ENCODE results near the gene NUP98.

NUP98 gene

GRCh38 chr11:3832816-3833215, 35.5 kb upstream of the NUP98 start:
- peaks cover 78% of the 10 kb centered on the region for H3K4me1 Mint-ChIP-seq
- no peaks in the 10 kb centered on the region for H3K9me3 Mint-ChIP-seq
- peak overlapping the region; percentile 91 for H3K4me3 Mint-ChIP-seq
- no peaks in the 10 kb centered on the region for H3K27me3 Mint-ChIP-seq
- peaks cover 24% of the 10 kb centered on the region for H3K36me3 Mint-ChIP-seq
- peak overlapping the region; percentile 96 for H3K27ac Mint-ChIP-seq

DNA sequence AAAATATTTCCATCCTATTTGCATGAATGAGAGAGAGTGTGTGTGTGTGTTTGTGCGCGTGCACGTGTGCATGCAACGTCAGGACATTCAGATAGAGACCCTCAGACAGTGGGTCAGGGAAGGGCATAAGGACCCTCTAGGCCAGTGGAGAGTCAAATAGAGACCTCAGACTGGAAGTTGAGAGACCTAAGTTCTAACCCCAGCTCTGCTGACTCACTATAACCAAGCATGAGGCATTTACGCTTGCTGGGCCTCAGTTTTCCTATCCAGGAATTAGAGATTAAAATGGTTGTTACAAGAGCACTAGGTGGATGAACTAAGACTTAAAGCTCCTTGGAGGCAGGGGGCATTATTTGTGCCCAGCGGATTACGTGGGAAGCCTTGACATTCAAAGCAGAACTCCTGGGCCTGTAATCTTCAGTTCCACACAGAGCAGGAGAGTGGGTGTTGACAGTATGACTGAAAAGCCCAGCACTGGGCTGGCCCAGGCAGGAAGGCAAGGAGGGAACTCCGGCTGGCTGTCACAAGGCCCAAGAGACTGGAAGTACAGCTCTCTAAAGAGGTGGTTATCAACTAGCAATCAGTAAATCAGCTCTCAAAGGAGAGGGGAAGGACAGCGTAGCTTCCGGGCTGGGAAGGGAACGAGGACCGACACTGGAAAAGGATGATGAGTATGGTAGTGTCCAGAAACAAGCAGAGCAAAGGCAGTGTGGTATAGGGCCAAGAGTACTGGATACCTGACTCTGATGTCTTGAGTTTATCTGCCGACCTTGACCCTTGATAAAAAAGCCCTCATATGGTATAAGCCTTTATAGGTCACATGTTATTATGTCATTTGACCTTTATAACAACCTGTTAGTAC, 34.3 kb upstream of the NUP98 start:
- peak overlapping the region; percentile 92 for H3K27ac Mint-ChIP-seq
- peak overlapping the region; percentile 73 for H3K4me3 Mint-ChIP-seq
- H3K27me3 Mint-ChIP-seq: no peaks in the 10 kb centered on the region
- H3K36me3 Mint-ChIP-seq: peaks cover 25% of the 10 kb centered on the region
- peaks cover 81% of the 10 kb centered on the region for H3K4me1 Mint-ChIP-seq
- no peaks in the 10 kb centered on the region for H3K9me3 Mint-ChIP-seq

DNA sequence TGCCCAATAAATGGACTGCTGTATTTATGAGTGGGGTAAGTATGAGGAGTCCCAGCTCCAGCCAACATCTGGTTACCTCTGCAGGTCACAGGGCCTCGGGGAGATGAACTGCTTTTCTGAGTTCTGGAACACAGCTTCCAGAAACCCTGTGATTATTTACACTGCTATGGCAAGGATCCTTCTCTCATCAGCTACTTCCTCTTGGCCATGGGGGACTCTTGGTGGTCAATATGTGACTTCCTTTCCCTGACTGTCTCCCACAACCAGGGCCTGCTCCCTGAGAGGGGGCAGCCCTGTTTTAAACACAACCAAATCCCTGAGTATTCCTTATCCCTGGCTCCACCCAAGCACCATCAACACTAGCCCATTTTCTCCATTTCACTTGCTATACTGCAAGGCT, 33.4 kb upstream of the NUP98 start:
- Mint-ChIP-seq H3K27me3 (no peaks in the 10 kb centered on the region), H3K4me1 (peaks cover 82% of the 10 kb centered on the region), H3K4me3 (peak overlapping the region; percentile 30), H3K36me3 (peaks cover 27% of the 10 kb centered on the region), H3K9me3 (no peaks in the 10 kb centered on the region), H3K27ac (peak overlapping the region; percentile 92)

DNA sequence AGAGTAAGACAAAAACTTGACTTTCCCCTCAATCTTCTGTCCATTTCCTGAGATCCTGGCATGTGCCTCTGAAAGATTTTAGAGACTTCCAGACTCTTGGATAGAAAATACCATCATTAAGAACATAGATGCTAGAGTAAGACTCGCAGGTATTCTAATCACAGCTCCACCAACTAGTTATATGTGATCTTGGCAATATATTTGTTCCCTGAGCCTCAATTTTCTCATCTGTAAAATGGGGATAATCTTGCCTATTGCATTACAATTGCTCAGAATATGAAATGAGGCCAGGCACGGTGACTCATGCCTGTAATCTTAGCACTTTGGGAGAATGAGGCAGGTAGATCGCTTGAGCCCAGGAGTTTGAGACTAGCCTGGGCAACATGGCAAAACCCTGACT, 32.7 kb upstream of the NUP98 start:
- Mint-ChIP-seq H3K27ac (peak overlapping the region; percentile 92), H3K4me1 (peaks cover 82% of the 10 kb centered on the region), H3K36me3 (peaks cover 21% of the 10 kb centered on the region), H3K27me3 (no peaks in the 10 kb centered on the region), H3K4me3 (no peak overlapping the region), H3K9me3 (no peaks in the 10 kb centered on the region)

- H3K36me3 Mint-ChIP-seq: peaks cover 13% of the 10 kb centered on the region
- H3K4me1 Mint-ChIP-seq: peaks cover 73% of the 10 kb centered on the region
- H3K27ac Mint-ChIP-seq: peak overlapping the region; percentile 4
- H3K4me3 Mint-ChIP-seq: no peak overlapping the region
- H3K9me3 Mint-ChIP-seq: no peaks in the 10 kb centered on the region
- H3K27me3 Mint-ChIP-seq: no peaks in the 10 kb centered on the region
Measured at GRCh38 chr11:3827434-3828186, 30.3 kb upstream of the NUP98 start.

DNA sequence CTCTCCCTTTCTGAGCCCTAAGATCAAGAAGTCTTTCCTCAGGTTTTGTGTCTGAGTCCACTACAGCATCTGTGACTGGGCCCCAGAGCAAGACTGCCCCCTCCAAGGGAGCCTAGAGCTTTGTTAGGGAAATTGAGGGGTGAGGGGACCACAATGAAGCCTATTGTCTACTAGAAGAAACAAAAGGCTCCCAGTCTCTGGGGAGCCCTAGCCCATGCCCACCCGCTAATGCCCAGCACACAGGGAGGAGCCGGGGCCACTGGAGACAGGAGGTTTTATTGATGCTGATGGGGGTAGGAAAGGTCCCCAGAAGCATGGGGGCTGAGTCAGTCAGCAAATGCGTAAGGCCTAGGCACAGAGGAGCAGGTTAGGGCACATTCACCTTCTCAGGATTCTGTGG, 29.4 kb upstream of the NUP98 start:
- peaks cover 13% of the 10 kb centered on the region for H3K36me3 Mint-ChIP-seq
- H3K4me1 Mint-ChIP-seq: peaks cover 64% of the 10 kb centered on the region
- peak overlapping the region; percentile 77 for H3K27ac Mint-ChIP-seq
- no peaks in the 10 kb centered on the region for H3K27me3 Mint-ChIP-seq
- H3K9me3 Mint-ChIP-seq: no peaks in the 10 kb centered on the region
- no peak overlapping the region for H3K4me3 Mint-ChIP-seq

DNA sequence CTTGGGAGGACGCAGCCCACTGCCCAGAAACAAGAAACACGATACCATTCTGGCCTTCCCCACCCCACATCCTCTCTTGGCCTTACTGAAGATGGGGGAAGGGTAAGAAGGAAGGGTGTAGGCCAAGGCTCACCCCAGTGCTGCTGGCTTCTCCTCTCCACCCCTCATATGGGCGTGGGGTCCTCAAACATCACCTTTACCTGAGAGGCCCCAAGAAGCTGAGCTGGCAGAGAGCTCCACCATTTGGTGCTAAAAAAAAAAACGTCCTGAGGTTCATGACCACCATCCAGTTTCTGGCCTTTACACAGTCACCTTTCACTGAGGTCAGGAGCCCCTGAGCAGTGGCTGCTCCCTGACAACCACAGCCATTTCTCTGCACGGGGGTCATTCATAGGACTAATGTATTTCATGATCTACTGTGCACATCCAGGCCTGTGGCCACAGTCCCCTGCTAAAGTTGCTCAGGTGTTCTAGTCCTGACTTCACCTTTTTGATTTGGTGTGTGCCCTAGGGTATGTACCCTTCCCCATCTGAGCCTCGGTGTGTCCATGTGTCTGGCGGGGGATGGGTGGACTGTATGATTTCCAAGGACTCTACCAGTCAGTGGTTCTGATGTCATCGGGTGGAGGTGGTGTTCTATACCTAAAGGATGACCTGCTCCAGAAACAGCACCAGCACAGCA, 28.3 kb upstream of the NUP98 start:
- Mint-ChIP-seq H3K27me3 (no peaks in the 10 kb centered on the region), H3K4me3 (no peak overlapping the region), H3K9me3 (no peaks in the 10 kb centered on the region), H3K36me3 (peaks cover 6% of the 10 kb centered on the region), H3K27ac (peak overlapping the region; percentile 55), H3K4me1 (peaks cover 53% of the 10 kb centered on the region)

DNA sequence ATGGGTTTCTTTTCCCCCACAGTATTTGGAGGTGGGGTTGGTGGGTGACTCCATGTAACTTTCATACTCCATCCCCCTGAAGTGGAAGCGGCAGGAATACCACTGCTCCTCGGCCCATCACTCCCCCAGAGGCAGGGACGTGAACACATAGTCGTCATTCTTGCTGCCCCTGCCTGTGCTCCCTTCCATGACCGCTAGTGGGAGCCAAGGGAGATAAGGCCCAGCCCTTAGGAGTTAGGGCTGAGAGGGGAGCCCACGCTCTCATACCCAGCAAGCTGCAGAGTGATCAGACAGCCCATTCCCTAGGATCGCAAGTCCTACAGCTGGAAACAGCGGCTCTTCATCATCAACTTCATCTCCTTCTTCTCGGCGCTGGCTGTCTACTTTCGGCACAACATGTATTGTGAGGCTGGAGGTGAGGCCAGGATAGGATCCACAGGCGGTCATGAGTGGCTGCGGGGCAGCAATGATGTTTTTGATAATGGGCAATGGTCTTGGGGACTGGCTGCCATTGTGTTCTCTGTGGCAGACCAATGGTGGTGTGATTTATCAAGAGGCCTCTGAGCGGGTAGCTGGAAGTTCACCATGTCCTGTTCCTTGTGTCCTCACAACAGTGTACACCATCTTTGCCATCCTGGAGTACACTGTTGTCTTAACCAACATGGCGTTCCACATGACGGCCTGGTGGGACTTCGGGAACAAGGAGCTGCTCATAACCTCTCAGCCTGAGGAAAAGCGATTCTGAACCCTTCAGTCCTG, 27.5 kb upstream of the NUP98 start:
- H3K4me1 Mint-ChIP-seq: peaks cover 46% of the 10 kb centered on the region
- no peaks in the 10 kb centered on the region for H3K9me3 Mint-ChIP-seq
- no peak overlapping the region for H3K4me3 Mint-ChIP-seq
- peaks cover 6% of the 10 kb centered on the region for H3K36me3 Mint-ChIP-seq
- peak overlapping the region; percentile 76 for H3K27ac Mint-ChIP-seq
- H3K27me3 Mint-ChIP-seq: no peaks in the 10 kb centered on the region

- peaks cover 6% of the 10 kb centered on the region for H3K36me3 Mint-ChIP-seq
- no peak overlapping the region for H3K4me3 Mint-ChIP-seq
- H3K27me3 Mint-ChIP-seq: no peaks in the 10 kb centered on the region
- peaks cover 46% of the 10 kb centered on the region for H3K4me1 Mint-ChIP-seq
- H3K9me3 Mint-ChIP-seq: no peaks in the 10 kb centered on the region
- peak overlapping the region; percentile 76 for H3K27ac Mint-ChIP-seq
Measured at GRCh38 chr11:3823762-3824506, 26.6 kb upstream of the NUP98 start.

- Mint-ChIP-seq H3K4me1 (peaks cover 46% of the 10 kb centered on the region), H3K4me3 (no peak overlapping the region), H3K27me3 (no peaks in the 10 kb centered on the region), H3K36me3 (peaks cover 6% of the 10 kb centered on the region), H3K9me3 (no peaks in the 10 kb centered on the region), H3K27ac (no peak overlapping the region)
Measured at GRCh38 chr11:3823303-3823702, 25.9 kb upstream of the NUP98 start.

- H3K27ac Mint-ChIP-seq: peak overlapping the region; percentile 62
- H3K9me3 Mint-ChIP-seq: no peaks in the 10 kb centered on the region
Measured at GRCh38 chr11:3822312-3822711, 25.0 kb upstream of the NUP98 start.

DNA sequence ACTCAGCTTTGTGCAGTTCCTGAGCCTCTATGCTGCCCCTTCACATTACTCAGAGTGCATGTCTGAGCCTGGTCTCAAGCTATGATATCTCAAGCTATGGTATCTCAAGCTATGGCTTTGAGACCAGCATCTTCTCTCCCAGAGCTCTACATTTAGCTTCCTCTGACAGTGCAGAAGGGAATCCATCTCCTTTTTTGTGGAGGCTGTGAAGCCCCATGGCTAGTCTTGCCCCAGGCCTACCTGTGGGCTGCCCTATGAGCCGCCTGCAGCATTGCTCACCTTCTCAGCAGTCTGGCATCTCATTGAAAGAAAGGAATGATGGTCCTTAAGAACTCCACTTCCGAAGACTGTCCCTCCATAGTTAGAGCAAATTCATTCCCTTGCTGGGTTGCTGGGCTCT, 23.6 kb upstream of the NUP98 start:
- Mint-ChIP-seq H3K4me3 (no peak overlapping the region), H3K36me3 (no peaks in the 10 kb centered on the region), H3K27me3 (no peaks in the 10 kb centered on the region), H3K27ac (no peak overlapping the region), H3K4me1 (peaks cover 25% of the 10 kb centered on the region), H3K9me3 (no peaks in the 10 kb centered on the region)

More at GRCh38 chr11:3822312-3822711, 25.0 kb upstream of the NUP98 start:
- Mint-ChIP-seq H3K4me1 (peaks cover 37% of the 10 kb centered on the region), H3K36me3 (peaks cover 3% of the 10 kb centered on the region), H3K4me3 (no peak overlapping the region), H3K27me3 (no peaks in the 10 kb centered on the region)

DNA sequence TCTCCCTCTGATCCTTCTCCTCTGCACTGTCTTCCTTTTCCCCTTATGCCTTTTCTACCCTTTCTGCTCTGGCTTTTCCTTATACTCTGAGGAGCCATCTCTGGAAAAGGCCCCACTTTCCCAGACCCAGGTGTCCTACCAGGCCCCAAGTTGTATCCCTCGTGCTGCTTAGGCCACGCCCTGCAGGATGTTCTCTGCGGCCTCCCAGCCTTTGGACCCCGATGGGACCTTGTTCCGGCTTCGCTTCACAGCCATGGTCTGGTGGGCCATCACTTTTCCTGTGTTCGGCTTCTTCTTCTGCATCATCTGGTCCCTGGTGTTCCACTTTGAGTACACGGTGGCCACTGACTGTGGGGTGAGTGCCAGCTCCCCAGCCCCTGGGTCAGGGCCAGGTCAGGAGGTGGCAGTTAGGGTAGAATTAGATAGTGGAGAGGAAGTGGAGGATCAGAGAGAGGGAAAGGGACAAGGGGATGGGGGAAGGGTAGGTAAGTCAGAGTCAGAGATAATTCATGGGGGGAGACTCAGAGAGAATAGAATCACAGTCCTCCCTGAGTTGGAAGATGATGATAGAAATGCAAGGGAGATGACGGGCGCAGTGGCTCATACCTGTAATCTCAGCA, 19.9 kb upstream of the NUP98 start:
- Mint-ChIP-seq H3K36me3 (no peaks in the 10 kb centered on the region), H3K27me3 (no peaks in the 10 kb centered on the region), H3K4me3 (no peak overlapping the region), H3K9me3 (no peaks in the 10 kb centered on the region), H3K4me1 (no peaks in the 10 kb centered on the region), H3K27ac (no peak overlapping the region)

GRCh38 chr11:3816673-3817072, 19.3 kb upstream of the NUP98 start:
- Mint-ChIP-seq H3K4me1 (no peaks in the 10 kb centered on the region), H3K9me3 (no peaks in the 10 kb centered on the region), H3K27me3 (no peaks in the 10 kb centered on the region), H3K4me3 (no peak overlapping the region), H3K27ac (no peak overlapping the region), H3K36me3 (no peaks in the 10 kb centered on the region)

All from activated naive CD4-positive, alpha-beta T cell treated with anti-CD3 and anti-CD28 coated beads, Interleukin-2, amount 50 U/mL, for 24 hours (primary cell).